Lung microvascular endothelial cell (primary cell): ENCODE data around the gene ARFGAP3. TPM values are rescaled to one million over a fixed set of nuclear protein-coding genes. Genes with fewer than 3 reads are reported as not detected.
A peak's percentile ranks its signal among the peaks of the same experiment; 100 is the strongest.

Experiments
- DNase-seq, 2 donors: peaks; one replicate each; pipeline versions ENCODE4 v3.0.0 to v3.0.0-alpha.2; 2010; ENCODE audit warnings: low read depth in 2 of 2
- total RNA-seq: library from RNA; depleted of rRNA; stranded (reverse); fragments of >200 nt; gene quantifications from 2 replicates; pipeline ENCODE4 v1.2.1, GENCODE V29; 2014

The ARFGAP3 gene
- total RNA-seq, 1 donor from 2014 or later: 55.2 TPM

DNA sequence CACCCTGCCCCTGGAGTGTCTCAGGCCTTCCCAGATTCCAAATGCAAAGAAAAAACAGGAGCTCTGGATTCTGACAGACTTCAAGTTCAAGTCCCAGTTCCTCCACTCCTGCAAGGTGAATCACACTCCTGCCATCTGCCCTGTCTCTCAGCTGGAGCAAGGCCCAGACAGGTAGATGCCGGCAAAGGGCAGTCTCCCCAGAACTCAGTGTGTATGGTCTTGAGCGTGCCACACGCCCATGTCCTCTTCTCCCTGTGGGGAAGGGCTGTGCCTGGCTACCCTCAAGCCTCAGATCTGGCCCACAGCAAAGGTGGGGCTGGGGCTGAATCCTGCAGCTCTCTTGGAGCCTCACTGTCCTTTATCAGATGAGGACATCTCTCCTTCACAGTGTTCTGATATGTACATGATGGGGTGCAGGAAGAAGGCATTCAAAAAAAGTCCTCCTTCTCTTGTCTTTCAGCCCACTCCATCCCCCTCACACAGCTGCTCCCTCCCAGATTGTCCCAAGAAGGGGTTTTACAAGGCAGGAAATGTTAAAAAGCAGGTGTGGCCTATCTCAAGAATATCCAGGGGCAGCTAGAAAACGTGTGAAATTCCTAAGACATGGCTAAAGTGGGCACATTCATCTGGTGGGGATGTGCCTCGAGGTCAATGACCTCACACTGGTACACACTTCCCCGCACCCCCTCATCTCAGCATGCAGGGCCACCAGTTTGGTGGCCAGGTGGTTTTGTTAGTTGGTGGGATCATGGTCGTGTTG is 27.7 kb upstream of the ARFGAP3 start:
- no peak for DNase-seq

DNA sequence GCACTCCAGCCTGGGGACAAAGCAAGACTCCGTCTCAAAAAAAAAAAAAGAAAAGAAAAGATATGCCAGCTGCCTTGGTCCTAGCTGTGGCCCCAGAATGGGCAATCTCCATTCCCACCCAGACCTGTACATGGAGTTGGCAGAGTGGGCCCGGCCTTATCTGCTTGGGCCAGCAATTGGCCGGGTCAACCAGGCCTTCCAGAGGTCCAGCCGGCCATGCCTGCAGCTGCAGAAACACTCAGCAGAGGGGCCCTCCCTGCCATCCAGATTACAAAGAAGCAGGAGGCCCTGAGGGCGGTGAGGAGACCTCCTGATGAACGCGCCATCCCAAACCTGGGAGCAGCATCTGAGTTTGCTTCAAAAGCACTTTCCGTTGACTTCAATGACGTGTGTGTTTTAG is 26.9 kb upstream of the ARFGAP3 start:
- DNase-seq: no peak

DNA sequence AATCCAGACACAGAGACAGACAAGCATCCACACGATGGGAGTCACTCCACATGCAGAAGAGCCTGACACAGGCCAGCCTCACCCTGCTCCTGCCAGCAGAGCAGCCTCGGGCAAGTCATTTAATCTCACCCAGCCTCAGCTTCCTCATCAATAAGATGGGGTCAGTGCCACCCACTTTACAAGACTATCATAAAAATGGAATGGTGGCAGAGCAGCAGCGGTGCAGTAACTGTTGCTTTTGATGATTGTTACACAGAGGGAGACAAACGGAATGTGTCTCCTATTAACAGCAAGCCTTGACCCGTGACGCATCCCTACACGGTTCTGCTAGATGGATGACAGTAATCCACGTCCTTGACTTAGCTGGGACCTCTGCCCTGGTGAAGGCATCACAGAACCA is 26.0 kb upstream of the ARFGAP3 start:
- no peak for DNase-seq

DNA sequence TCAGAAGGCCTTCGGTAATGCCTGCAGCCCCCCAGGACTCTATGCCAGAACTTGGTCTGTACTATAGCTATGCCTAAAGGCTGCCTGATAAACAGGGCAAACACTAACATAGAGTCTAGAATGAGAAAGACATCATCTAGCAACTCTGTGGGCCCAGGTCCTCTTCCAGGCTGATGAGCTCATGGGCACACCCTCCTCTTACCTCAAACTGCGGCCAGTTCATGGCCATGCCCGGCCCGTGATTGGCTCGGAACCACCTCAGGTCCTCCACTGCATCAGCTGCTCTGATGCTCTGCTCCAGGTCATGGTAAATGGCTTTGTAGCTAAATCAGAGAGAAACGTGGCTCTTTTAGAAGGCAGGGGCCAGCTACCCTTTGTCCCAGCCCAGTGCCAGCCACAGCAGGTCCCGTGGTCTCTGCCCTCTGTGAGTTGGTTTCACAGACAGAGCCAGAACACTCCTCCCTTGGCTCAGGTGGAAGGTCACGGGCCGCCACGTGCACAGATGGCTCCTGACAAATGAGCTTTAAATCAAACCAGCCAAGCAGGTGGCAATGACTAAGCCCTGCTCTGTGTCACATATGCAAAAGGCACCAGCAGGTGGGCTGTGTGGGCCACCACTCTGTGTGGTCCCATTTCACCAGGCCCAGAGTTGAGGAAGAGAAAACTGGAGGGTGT is 25.0 kb upstream of the ARFGAP3 start:
- DNase-seq: no peak

DNA sequence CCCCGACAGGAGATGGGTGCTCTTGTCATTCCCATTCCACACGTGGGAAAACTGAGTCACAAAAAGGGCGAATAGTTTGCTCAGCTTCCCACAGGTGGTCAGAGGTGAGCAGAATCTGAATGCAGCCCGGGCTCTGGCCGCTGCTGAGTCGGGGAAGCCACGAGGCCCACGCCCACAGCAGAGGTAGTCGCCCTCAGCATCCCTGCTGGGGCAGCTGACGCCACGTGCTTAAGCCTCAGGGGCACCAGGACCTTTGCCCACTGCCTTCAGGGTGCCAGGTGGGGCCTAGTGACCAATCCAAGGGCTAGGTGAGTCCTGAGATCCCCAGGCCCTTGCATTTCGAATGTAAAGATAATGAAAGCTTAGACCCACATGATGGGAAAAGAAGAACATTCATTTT is 24.2 kb upstream of the ARFGAP3 start:
- no peak for DNase-seq

DNA sequence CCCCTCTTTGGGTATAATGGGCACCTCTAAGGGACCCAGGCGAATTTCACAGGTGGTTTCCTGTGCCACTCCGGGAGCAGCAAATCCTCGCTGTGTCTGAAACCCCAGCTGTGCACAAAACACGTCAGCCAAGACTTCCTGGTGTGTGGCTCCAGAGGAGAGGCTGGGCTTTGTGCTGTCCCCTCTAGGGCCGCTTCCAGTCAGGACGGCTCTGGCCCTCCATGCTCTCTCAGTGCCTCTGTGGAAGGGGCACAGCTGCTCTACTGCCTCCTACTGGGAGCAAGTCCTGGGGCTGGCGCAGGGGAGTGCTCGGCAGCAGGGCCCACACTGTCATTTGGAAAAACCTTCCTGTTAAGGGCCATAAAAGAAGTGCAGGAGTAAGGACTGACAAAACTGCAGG is 23.7 kb upstream of the ARFGAP3 start:
- DNase-seq: no peak

DNA sequence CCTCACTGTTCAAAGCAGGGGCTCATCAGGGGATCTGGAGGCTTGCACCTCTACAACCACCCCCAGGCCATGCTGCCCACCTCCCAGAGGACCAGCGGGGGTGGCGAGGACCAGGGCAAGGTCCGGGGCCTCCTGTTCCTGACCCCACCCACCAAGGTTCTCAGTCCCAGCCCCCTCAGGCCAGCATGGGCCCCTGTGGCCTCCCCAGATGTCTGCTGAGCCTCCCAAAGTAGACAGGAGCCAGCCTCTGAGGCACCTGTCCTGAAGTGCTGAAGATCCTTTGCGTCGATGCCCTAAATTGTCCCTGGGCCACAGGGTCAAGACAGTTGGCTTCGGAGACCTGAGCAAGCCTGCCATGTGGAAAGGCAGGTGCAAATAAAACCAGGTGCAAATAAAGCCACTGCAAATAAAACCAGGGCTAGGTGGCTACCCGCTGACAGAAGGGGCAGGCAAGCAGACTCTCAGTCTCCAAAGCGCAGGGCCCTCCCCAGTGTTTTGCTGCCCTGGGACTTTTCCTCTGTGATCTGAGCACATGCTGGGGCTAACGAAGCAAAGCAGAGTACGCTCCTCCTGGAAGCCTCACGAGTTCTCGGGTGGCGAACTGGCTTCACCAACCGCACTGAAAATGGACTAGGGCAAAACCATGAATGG is 22.4 kb upstream of the ARFGAP3 start:
- no peak for DNase-seq

DNA sequence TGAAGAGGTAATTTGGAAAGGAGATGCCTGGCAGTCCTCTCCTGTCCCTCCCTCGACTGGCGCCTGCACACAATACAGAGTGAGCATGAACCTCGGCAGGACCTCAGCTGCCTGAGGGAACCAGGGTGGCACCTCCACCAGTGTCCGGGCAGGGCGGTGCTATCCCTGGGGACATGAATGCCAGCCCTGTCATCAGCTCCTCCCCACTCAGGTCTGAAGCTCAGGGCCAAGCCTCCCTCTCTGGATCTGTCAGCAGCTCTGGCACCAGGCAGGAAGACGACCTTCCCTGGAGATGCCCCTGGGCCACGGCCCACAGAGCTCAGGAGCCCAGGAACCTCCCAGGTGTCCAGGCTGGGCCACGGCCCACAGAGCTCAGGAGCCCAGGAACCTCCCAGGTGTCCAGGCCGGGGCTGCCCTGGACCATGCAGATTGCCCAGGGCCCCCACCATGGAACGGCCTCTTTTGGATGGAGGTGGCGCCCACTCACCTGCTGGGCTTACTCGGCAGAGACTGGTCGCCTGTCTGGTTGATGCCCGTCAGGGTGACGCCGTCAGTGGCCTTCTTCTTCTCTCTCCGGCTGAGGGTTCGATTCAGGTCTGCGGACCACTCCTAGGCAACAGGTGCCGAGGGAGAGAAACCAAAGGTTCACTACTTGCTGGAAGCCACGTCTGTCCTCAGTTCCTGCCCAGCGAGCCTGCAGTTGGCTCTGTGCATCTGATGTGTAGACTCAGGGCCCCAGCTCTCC is 21.7 kb upstream of the ARFGAP3 start:
- no peak for DNase-seq

DNA sequence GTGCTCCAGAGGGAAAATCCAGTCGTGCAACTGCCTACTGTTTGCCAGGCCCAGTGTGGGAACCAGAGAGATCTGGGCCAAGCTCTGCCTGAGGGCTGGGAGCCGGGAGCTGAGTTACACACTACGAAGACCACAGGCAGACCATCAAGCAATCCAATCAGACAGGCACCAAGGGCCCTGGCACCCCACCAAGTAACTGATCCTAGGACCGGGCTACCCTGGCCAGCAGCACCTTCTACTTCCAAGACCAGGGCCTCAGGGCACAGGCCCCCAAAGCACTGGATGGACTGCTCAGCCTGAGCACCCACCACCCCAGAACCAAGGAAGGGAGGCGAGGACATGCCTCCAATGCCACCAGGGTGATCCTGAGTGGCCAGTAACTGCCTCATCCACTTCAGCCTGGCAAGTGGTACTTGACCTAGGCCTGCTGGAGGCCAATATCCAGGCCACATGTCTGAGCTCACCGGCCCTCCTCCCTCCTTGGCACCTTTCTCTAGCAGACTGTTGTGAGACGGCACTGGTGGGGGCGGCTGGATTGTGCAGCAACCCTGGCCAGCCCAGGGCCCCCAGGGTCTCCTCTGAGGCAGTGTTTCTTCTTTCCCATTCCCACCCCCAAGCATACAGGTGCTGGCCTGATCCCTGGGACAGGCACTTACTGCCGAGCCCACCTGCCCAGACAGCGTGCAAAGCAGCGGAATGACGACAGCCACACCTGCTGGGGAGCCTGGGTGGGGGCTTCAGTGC is 20.7 kb upstream of the ARFGAP3 start:
- DNase-seq: no peak

DNA sequence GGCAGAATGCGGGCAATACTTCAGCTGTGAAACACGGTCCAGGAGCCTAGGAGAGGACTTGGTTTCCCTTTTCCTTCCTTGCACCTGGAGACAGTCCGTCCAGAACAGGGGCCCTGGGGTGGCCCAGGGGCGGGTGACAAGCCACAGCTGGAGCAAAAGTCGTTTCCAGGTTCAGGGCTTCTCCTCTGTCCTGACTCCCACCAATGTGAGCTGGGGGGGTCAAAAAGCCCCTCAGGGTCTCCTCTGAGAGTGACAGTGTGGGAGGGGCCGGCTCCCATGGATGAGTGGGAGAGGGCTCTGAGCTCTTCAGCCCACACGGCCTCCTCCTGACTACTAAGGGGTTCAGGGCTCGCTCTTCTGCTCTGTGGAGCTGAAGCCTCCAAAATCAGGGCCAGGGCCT is 20.1 kb upstream of the ARFGAP3 start:
- no peak for DNase-seq

DNA sequence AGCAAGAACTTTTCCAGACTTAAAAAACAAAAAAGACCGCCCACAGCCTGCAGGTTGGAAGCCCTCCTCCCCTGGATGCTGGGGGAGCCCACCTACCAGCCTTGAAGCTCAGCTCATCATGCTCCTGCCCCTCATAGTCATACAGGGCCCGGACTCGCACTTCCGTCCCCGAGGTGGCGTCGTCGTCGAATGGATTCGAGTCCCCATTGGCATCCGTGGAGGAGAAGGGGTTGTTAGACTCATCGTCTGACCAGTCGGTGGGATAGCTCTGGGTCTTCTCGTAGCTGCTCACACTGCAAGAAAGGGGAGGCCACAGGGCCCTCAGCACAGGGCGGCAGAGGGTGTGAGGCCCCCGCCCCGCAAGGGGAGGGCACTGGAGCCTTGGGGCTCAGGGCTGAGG is 19.0 kb upstream of the ARFGAP3 start:
- no peak for DNase-seq

DNA sequence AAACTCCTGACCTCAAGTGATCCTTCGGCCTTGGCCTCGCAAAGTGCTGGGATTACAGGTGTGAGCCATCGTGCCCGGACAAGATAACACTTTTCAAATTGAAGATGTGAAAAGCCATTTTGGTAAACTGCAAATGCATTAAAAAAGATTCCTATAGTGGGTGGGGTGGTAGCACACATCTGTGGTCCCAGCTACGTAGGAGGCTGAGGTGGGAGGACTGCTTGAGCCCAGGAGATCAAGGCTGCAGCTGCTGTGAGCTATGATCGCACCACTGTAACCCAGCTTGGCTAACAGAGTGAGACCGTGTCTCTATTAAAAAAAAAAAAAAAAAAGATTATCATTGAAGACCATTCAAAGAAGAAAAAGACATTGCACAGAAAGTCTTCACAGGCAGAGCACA is 16.9 kb upstream of the ARFGAP3 start:
- DNase-seq: no peak

DNA sequence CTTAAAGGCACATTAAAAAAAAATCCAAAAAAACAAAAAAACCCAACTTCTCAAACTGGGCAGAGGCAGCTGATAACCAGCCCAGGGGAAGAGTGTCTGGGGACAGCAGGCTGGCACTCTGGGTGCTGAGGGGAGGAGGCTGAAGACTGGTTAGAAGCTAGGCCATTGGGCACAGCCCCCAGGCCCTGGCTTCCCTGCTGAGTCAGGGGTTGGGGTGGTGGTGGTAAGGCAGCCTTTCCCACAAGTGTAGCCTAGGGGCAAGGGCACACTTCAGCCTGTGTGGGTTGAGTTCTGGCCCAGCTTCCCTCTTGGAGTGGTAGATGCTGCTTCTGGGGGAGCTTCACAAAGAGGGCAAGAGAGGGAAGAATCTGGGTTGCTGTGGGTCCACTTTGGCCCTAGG is 16.3 kb upstream of the ARFGAP3 start:
- DNase-seq: no peak

DNA sequence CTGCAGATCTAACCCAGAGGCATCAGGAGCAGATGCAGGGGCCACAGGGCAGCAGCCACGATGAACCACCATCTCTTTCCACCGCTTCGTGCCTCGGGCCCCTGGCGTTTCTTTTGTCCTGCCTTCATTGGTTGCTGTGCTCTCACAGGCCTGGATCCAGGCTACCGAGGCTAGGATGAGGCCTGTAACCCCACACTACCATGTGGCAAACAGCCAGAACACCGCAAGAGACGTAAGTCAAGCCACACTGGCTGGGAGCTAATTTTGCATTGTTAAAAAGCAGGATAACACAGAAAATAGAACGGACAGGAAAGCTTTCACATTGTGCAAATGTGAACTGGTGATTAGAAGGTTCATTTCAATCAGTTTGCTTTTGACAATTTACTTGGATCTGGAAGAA is 15.7 kb upstream of the ARFGAP3 start:
- DNase-seq: no peak

DNA sequence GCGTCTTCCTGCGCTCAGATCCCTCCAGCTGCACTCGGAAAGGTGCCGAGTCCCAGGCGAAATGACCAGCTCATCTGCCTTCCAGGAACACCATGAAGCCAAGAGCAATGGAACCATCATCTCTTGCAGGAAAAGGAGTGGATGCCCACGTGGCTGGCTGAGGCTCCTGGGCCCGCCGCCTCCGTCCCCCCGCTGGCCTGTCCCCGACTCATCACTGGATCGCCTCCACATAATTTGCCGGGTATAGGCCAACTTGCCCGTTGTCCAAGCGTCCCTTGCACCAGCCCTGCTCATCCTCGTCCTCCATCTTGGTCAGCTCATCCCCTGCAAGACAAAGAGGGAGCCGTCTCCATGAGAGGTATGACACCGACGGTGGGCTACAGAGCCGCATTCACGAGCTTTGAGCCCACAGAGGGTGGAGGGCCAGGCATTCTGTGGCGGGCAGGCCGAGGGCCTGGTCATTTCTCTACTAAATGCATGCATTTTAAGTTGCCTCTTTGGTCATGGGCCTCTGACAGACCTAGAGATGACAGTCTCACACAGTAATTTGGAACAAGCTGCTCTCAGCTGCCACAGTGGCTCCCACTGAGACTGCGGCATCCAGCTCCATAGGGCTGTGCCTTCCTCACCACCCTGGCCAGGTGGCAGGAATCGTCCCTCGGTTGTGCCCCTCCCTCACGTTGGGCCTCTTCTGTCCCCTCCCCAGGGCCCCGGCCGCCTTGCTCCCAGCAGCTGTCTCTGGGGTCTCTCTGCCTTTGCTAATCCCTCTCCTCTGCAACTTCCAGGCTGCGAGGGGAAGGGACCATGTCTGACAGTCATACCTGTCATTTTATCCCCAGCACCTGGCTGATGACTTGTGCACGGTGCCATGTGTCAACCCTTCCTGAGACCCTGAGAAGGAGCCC is 14.3 kb upstream of the ARFGAP3 start:
- no peak for DNase-seq

DNA sequence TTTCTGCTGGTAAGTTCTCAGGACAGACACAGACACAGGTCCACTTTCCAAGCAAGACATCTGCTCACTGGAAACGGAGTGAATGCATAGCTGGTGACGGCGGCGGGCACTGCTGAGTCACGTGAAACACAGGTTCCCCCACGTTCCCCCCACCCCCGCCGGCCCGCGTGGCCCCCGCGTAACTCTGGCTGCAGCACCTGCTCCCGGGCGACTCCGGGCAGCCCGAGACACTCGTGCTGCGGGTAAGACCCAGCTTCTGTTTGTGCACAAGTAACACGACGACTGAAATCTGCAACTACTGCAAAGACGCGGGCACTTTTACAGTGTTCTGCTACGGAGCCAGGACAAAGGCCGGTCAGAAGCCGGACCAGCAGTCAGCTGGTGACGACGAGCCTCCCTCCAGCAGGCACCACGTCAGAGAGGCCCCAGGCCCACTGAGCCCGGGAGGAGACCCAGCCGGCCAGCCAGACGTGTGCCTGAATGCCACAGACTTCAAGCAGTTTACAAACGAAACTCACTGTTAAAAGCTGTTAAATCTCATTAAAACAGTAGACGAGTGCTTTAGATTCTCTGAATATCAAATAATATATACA is 12.9 kb upstream of the ARFGAP3 start:
- no peak for DNase-seq

DNA sequence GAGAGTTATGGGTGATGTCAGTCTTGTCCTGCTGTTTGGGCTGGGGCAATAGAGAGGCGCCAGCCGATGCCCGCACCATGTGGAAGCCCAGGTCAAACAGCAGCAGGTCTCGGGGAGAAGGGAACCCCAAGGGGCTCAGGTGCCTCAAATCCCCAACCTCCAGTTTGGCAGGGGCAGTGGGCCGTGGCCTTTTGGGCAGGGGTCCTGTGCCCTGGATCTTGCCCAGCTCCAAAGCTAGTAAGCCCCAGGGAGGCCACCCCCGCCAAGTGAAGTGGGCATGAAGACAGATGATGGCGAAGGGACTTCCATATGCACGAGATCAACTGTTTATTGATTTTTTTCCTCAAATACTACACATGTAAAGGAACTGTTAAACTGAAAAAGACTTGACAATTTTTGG is 12.4 kb upstream of the ARFGAP3 start:
- DNase-seq: no peak

DNA sequence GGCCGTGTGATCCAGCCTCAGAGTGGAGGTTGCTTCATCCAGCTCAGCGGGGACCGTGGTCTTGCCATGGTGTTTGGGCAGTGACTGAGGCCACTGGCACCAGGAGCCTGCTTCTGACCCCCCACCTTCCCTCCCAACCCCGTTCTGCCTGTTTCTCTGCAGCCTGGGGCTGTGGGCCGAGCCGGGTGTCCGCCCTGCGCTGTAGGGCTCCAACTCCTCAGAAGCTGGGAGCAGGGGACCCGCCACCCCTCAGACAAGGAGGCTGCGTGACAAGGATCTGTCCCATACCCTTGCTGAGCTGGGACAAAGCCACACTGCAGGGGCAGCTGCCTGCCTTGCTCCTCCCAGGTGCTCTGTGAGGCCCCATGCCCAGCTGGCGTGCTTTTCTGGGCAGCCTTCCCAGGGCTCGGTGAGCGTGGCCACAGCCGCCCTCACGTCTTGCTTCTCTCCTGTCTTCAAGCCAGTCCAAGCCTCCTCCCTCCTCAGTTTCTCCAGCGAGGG is 11.7 kb upstream of the ARFGAP3 start:
- no peak for DNase-seq

DNA sequence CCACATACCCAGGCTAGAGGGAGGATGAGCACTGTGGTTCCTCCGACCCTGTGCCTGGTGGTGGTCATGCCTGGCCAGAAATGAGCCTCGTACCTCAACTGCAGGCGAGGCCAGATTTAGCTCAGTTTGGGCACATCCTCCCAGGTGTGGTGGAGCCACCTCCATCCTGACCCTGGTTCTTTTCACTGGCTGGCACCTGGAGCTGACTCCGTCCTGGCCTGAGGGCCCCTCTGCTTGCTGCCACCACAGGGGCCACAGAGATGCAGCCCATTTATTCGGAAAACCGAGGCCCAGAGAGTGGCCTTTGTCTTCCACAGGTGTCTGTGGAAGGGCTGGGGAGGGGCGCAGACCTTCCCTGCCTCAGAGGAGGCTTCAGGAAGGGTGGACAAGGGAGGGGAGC is 9.0 kb upstream of the ARFGAP3 start:
- no peak for DNase-seq

DNA sequence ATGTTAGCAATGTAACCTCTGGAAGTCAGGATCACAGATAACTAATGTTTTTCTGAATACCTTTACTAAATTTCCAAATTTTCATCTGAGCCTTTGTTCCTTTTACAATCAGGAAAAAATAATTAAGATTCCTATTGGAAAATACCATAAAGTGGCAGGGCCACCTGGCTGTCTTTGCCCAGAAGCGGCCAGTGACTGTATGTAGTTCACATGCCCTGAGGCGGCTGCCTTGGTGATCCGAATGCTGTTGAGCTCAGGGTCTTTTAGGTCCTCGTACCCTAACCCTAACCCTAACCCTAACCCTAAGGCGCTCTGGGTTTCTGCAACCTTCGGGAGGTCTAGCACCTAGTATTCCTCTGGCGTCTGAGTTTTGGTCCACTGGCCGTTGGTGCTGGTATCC is 8.5 kb upstream of the ARFGAP3 start:
- DNase-seq: peak in 1 of 2 donors; percentile 53
